HG02884 (cell line): ENCODE data around the gene FAM227B.
"Not testable (repeated sequence)": the region's sequence is repeated elsewhere in the genome, so short reads cannot be mapped to it uniquely, and the experiment has no call there.

ENCODE experiments used
- ATAC-seq: cut with Tn5 transposase; IDR thresholded peaks from one replicate; pipeline ENCODE4 v1.9.1; 2021; ENCODE audit warnings: mild to moderate bottlenecking, moderate library complexity; ENCODE audit not compliant: unreplicated experiment

FAM227B gene

GRCh38 chr15:49387471-49387870 is 233.1 kb downstream of the FAM227B start:
- ATAC-seq = no peak

GRCh38 chr15:49383266-49383665 is 237.4 kb downstream of the FAM227B start:
- no peak for ATAC-seq

GRCh38 chr15:49382394-49382793 is 238.2 kb downstream of the FAM227B start:
- ATAC-seq = no peak

- no peak for ATAC-seq
Measured at GRCh38 chr15:49380912-49381311, 239.7 kb downstream of the FAM227B start.

- no peak for ATAC-seq
Measured at GRCh38 chr15:49379996-49380395, 240.6 kb downstream of the FAM227B start.

GRCh38 chr15:49372366-49372765 is 248.3 kb downstream of the FAM227B start:
- no peak for ATAC-seq

- ATAC-seq = no peak
Measured at GRCh38 chr15:49370782-49371181, 249.8 kb downstream of the FAM227B start.

GRCh38 chr15:49366496-49366895 is 254.1 kb downstream of the FAM227B start:
- ATAC-seq = no peak

GRCh38 chr15:49361370-49361769 is 259.2 kb downstream of the FAM227B start:
- no peak for ATAC-seq

GRCh38 chr15:49354439-49354838 is 266.2 kb downstream of the FAM227B start:
- not testable (repeated sequence) for ATAC-seq

- no peak for ATAC-seq
Measured at GRCh38 chr15:49343546-49343945, 277.1 kb downstream of the FAM227B start.

GRCh38 chr15:49339656-49340055 is 281.0 kb downstream of the FAM227B start:
- no peak for ATAC-seq

- no peak for ATAC-seq
Measured at GRCh38 chr15:49331951-49332350, 288.7 kb downstream of the FAM227B start.

GRCh38 chr15:49331442-49331841 is 289.2 kb downstream of the FAM227B start:
- no peak for ATAC-seq

GRCh38 chr15:49330166-49330565 is 290.5 kb downstream of the FAM227B start:
- no peak for ATAC-seq

- no peak for ATAC-seq
Measured at GRCh38 chr15:49328941-49329340, 291.7 kb downstream of the FAM227B start.

GRCh38 chr15:49327927-49328326 is 292.7 kb downstream of the FAM227B start:
- ATAC-seq = no peak

GRCh38 chr15:49323207-49323606 is 297.4 kb downstream of the FAM227B start:
- no peak for ATAC-seq

GRCh38 chr15:49320351-49320750 is 300.3 kb downstream of the FAM227B start:
- no peak for ATAC-seq

- no peak for ATAC-seq
Measured at GRCh38 chr15:49315391-49315823, 305.2 kb downstream of the FAM227B start.

GRCh38 chr15:49314716-49315115 is 305.9 kb downstream of the FAM227B start:
- no peak for ATAC-seq

- ATAC-seq = no peak
Measured at GRCh38 chr15:49313650-49314049, 307.0 kb downstream of the FAM227B start.

- ATAC-seq = no peak
Measured at GRCh38 chr15:49309889-49310288, 310.7 kb downstream of the FAM227B start.

- no peak for ATAC-seq
Measured at GRCh38 chr15:49308686-49309085, 311.9 kb downstream of the FAM227B start.
